ENCODE results near the gene NR4A3. TPM values are rescaled to one million over a fixed set of nuclear protein-coding genes. Genes with fewer than 3 reads are reported as not detected.

Gene NR4A3
- total RNA-seq, 3 donors from 2014 or later (not counting 1 experiment from before 2014, with no cell fraction given): 31.1 to 43.4 (median 38.6) TPM

- Mint-ChIP-seq H3K9me3 (no peaks in the 10 kb centered on the region), H3K36me3 (peaks cover 13% of the 10 kb centered on the region), H3K4me1 (peaks cover 5 to 9% of the 10 kb centered on the region in 2 donors), H3K27me3 (ENCODE audit: low read depth in 2 of 2) (peaks cover 26 to 43% of the 10 kb centered on the region in 2 donors), H3K4me3 (no peak overlapping the region), H3K27ac (no peak overlapping the region)
- Histone ChIP-seq H3K27ac (ENCODE audit: low read length) (no peak overlapping the region), H3K27me3 (ENCODE audit: control insufficient read depth, insufficient read depth, low read length) (no peaks in the 10 kb centered on the region), H3K36me3 (ENCODE audit: control insufficient read depth, insufficient read depth, low read length) (no peaks in the 10 kb centered on the region), H3K9me3 (ENCODE audit: control insufficient read depth, insufficient read depth, low read length) (no peaks in the 10 kb centered on the region), H3K4me1 (ENCODE audit: control insufficient read depth, insufficient read depth, low read length) (peaks cover 13% of the 10 kb centered on the region), H3K4me3 (ENCODE audit: low read length) (no peak overlapping the region)
- intact Hi-C loops (cut with micrococcal nuclease): no loop called here
- TF ChIP-seq, protein P1, sequence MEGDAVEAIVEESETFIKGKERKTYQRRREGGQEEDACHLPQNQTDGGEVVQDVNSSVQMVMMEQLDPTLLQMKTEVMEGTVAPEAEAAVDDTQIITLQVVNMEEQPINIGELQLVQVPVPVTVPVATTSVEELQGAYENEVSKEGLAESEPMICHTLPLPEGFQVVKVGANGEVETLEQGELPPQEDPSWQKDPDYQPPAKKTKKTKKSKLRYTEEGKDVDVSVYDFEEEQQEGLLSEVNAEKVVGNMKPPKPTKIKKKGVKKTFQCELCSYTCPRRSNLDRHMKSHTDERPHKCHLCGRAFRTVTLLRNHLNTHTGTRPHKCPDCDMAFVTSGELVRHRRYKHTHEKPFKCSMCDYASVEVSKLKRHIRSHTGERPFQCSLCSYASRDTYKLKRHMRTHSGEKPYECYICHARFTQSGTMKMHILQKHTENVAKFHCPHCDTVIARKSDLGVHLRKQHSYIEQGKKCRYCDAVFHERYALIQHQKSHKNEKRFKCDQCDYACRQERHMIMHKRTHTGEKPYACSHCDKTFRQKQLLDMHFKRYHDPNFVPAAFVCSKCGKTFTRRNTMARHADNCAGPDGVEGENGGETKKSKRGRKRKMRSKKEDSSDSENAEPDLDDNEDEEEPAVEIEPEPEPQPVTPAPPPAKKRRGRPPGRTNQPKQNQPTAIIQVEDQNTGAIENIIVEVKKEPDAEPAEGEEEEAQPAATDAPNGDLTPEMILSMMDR (IDR thresholded peaks at IDR 0.05): no peak
- 94% methylated on average over 2 of the region's 3 CpGs for WGBS (ENCODE audit: insufficient coverage)
- DNase-seq (no peak), ATAC-seq (no peak)
These were observed 10.3 kb downstream of the NR4A3 start for GRCh38 chr9:99831857-99832557.

DNA sequence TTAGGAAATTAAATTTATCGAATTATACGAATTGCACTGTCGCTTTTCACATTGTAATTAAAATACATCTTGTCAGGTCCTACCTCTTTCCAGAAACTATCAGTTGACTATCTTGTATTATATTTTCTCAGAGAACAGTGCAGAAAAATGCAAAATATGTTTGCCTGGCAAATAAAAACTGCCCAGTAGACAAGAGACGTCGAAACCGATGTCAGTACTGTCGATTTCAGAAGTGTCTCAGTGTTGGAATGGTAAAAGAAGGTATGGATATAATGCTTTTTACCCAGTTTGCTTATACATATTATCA, 10.8 kb downstream of the NR4A3 start:
- Mint-ChIP-seq H3K4me1 (peaks cover 5 to 6% of the 10 kb centered on the region in 2 donors), H3K27ac (no peak overlapping the region), H3K36me3 (peaks cover 13% of the 10 kb centered on the region), H3K9me3 (no peaks in the 10 kb centered on the region), H3K4me3 (no peak overlapping the region), H3K27me3 (ENCODE audit: low read depth in 2 of 2) (peaks cover 24 to 38% of the 10 kb centered on the region in 2 donors)
- DNase-seq (no peak), ATAC-seq (no peak)
- intact Hi-C loops (cut with micrococcal nuclease): no loop called here
- no peaks in the 10 kb centered on the region for H3K9me3 ChIP-seq (ENCODE audit: control insufficient read depth, insufficient read depth, low read length)
- TF ChIP-seq, protein P1 (IDR thresholded peaks at IDR 0.05): no peak
- no peak overlapping the region for H3K4me3 ChIP-seq (ENCODE audit: low read length)
- H3K36me3 ChIP-seq (ENCODE audit: control insufficient read depth, insufficient read depth, low read length): no peaks in the 10 kb centered on the region
- no peaks in the 10 kb centered on the region for H3K27me3 ChIP-seq (ENCODE audit: control insufficient read depth, insufficient read depth, low read length)
- H3K4me1 ChIP-seq (ENCODE audit: control insufficient read depth, insufficient read depth, low read length): peaks cover 10% of the 10 kb centered on the region
- WGBS (ENCODE audit: insufficient coverage): 96% methylated on average over 7 of the region's 7 CpGs
- no peak overlapping the region for H3K27ac ChIP-seq (ENCODE audit: low read length)

DNA sequence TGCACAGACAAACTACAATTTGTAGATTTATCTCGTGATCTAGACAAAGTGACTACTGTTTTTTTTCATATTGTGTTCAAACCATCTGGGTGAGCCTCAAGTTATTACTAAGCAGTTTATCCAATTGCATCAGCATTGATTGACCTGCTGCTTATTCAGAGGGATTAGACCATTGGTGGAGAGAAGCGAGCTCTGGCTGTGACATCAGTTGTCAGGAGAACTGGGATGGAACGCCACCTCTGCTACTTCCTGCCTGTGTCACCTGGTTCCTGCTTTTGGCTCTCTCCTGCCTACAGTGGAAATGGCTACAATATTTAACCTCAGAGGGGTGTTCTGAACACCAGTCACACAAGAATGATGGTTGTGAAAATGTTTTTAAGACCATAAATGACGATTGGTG, 12.1 kb downstream of the NR4A3 start:
- H3K27me3 ChIP-seq (ENCODE audit: control insufficient read depth, insufficient read depth, low read length): no peaks in the 10 kb centered on the region
- Mint-ChIP-seq H3K4me1 (peaks cover 0 to 5% of the 10 kb centered on the region in 2 donors), H3K4me3 (no peak overlapping the region), H3K27me3 (ENCODE audit: low read depth in 2 of 2) (peaks cover 19 to 33% of the 10 kb centered on the region in 2 donors), H3K36me3 (peaks cover 13% of the 10 kb centered on the region), H3K27ac (no peak overlapping the region), H3K9me3 (no peaks in the 10 kb centered on the region)
- H3K4me3 ChIP-seq (ENCODE audit: low read length): no peak overlapping the region
- no peaks in the 10 kb centered on the region for H3K36me3 ChIP-seq (ENCODE audit: control insufficient read depth, insufficient read depth, low read length)
- 79% methylated on average over 3 of the region's 4 CpGs for WGBS (ENCODE audit: insufficient coverage)
- TF ChIP-seq, protein P1 (IDR thresholded peaks at IDR 0.05): no peak
- ATAC-seq (no peak), DNase-seq (no peak)
- no peaks in the 10 kb centered on the region for H3K9me3 ChIP-seq (ENCODE audit: control insufficient read depth, insufficient read depth, low read length)
- H3K4me1 ChIP-seq (ENCODE audit: control insufficient read depth, insufficient read depth, low read length): peaks cover 2% of the 10 kb centered on the region
- intact Hi-C loops (cut with micrococcal nuclease): no loop called here
- no peak overlapping the region for H3K27ac ChIP-seq (ENCODE audit: low read length)

DNA sequence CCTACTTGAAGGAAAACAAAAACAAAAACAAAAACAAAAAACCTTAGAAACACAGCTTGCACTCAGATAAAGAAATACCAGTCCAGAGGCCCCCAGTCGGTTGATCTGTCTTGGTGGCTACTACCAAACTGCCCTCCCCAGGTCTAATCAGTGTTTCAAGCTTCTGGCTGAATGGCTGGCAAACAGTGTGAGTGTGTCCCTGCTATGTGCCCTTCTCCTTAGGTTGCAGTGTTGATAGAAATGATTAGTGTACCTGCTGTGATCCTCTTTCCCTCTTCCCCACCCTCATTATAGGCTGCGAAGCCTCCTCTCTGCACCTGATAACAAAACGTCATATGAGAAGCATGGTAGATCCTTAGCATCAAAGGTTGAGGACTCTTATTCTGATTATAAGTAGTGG, 12.8 kb downstream of the NR4A3 start:
- no peaks in the 10 kb centered on the region for H3K36me3 ChIP-seq (ENCODE audit: control insufficient read depth, insufficient read depth, low read length)
- TF ChIP-seq, protein P1 (IDR thresholded peaks at IDR 0.05): no peak
- no peak overlapping the region for H3K27ac Mint-ChIP-seq
- peaks cover 8% of the 10 kb centered on the region for H3K36me3 Mint-ChIP-seq
- H3K4me1 ChIP-seq (ENCODE audit: control insufficient read depth, insufficient read depth, low read length): no peaks in the 10 kb centered on the region
- no peaks in the 10 kb centered on the region for H3K9me3 Mint-ChIP-seq
- peak in 1 of 3 donors; percentile 8 for ATAC-seq
- DNase-seq: no peak
- H3K27me3 ChIP-seq (ENCODE audit: control insufficient read depth, insufficient read depth, low read length): no peaks in the 10 kb centered on the region
- H3K27me3 Mint-ChIP-seq (ENCODE audit: low read depth in 2 of 2): peaks cover 13 to 26% of the 10 kb centered on the region in 2 donors
- no peaks in the 10 kb centered on the region for H3K9me3 ChIP-seq (ENCODE audit: control insufficient read depth, insufficient read depth, low read length)
- no peaks in the 10 kb centered on the region for H3K4me1 Mint-ChIP-seq
- no peak overlapping the region for H3K27ac ChIP-seq (ENCODE audit: low read length)
- H3K4me3 Mint-ChIP-seq: no peak overlapping the region
- WGBS (ENCODE audit: insufficient coverage): 100% methylated on average over 2 of the region's 3 CpGs
- intact Hi-C loops (cut with micrococcal nuclease): no loop called here
- H3K4me3 ChIP-seq (ENCODE audit: low read length): no peak overlapping the region

All from natural killer cell (primary cell).